GM19240 (cell line): ENCODE data around the gene ULBP1.
"Not testable (repeated sequence)": the region's sequence is repeated elsewhere in the genome, so short reads cannot be mapped to it uniquely, and the experiment has no call there.

ENCODE experiments used
- DNase-seq: peaks from one replicate; pipeline ENCODE4 v3.0.0; 2011; ENCODE audit warnings: low spot score; ENCODE audit not compliant: insufficient read length

The ULBP1 gene

GRCh38 chr6:149963462-149964307, at the start of gene ULBP1:
ULBP1 (plus strand) TSS chr6:149963943; CDS start chr6:149964050, 107 bp downstream.
- DNase-seq: no peak

DNA sequence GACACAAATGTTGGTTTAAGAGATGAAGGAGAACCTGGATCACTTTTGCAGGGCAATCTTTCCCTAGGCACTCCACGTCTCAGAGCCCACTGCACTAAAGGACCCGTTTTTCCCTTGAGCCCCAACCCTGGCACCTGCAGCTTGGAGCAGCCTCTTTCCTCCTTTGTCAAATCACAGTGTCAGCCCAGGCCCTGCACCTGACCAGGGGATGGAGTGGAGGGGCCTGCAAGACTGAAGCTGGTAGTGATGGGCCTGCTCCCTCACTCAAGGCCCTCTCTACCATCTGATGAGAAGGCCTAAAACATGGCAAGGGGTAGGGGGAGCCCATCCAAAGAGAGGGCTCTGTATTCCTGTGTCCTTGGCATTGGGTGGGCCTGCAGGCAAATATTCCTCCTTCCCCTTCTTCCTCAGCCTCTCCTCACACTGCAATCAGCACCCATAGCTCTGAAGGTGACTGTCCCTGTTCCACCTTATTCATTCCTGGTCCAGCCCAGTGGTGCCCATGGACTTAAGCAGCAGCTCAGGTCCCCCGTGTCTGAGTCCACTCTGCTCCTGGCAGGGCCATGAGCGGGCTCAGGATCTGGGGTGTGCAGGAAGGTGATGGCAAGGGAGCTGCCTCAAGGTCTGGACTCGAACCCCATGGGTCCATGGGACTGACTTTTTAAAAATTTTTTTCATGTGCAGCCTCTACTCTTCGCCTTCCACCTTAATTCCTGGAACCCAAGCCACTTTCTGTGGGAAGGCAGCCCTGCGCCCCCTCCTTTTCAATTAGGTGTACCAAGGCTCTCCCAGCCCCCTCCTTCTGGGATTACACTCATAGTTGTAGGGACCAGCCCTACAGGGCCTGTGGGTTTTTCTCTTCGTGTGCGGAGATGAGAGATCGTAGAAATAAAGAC, 47.5 kb upstream of the ULBP1 start:
- DNase-seq: no peak

- DNase-seq: no peak
Observed at GRCh38 chr6:149917679-149918078, 46.1 kb upstream of the ULBP1 start.

- no peak for DNase-seq
Observed at GRCh38 chr6:149918151-149918905, 45.4 kb upstream of the ULBP1 start.

GRCh38 chr6:149919126-149919833, 44.5 kb upstream of the ULBP1 start:
- not testable (repeated sequence) for DNase-seq

DNA sequence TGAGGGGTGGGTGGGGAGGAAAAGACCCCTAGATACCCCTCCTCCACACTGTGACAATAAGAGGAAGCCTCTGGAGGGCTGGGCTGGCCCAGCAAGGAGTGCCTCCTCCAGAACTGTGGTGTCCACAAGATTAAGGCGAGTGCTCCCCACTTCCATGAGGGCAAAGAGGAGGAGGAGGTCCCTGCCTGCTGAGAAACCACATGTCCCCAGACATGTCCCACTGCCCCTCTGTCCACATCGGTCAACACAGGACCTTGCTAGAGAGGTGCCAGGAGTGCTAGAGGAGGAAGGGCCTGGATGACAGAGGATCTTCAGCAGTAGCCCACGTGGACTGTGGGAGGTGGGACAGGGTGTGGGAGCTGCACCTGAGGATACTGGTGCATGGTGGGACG, 43.9 kb upstream of the ULBP1 start:
- no peak for DNase-seq

DNA sequence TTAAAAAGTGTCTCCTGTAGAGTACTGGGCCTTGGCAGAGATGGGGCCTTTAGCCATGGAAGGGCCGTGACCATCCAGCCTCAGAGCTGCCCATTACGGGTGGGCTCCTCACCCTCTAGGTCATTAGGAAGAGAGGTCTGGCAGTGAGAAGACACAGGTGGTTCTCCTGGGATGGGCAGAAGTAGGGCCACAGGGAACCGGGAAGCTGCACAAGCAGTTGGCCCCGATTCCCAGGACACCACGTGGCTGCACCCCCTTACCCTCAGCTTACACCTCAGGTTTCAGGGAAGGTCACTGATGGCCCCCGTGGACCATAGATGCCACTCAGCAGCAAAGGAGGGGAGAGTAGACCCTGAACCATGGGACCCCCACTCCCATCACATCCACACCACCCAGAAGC, 42.4 kb upstream of the ULBP1 start:
- no peak for DNase-seq

DNA sequence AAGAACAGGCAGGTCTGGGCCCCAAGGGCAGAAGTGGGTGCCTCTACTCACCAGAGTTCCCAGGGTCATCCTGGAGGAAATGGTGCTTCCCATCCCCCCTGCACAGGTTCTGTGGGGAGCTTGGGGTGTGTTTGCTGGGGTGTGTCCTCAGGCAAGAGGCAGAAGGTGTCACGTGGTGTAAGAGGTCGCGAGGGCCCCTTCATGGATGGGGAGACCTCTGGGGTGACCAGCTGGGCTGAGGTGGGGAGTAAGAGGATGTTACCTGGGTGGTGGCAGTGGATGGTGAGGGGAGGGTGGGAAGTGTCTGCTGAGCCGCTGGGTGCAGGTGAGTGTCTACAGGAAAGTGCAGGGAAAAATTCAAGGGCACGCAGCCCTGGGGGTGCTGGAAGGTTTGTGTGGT, 41.7 kb upstream of the ULBP1 start:
- DNase-seq: not testable (repeated sequence)

DNA sequence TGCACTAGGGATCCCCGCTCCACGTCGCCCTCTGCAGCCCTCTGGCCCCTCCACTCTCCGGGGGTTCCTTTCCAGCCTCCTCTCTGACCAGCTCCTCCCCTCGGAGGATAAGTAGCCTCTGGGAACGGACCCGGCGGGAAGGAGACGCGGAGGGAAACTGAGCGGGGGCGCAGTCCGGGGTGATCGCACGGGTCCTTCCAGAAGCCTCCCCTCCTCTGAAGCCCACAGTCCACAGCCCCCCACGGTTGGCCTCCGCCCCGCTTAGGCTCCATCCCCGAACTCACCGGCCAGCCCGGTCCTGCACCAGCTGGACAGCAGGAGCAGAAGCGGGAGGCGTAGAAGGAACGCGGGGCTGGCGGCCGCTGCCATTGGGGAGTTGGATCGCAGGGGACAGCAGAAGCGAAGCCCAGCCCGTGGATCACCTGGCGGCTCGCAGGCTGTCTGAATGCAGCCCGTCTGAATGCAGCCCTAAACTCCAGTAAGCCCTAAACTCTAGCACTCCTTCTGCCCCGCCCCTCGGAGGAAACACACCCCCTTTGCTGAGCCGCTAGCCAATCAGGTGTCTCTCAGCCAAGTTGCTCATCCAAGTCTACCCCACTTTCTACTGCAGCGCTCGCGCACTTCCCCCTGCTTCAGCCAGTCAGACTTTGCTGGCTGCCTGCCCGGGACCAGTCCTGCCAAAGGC, 41.0 kb upstream of the ULBP1 start, which contains the start of gene RAET1G:
Gene RAET1G (minus strand): TSS at position 480 of the 685 bp plus-strand sequence. CDS start 111 bp downstream, at position 369.
- DNase-seq: no peak

DNA sequence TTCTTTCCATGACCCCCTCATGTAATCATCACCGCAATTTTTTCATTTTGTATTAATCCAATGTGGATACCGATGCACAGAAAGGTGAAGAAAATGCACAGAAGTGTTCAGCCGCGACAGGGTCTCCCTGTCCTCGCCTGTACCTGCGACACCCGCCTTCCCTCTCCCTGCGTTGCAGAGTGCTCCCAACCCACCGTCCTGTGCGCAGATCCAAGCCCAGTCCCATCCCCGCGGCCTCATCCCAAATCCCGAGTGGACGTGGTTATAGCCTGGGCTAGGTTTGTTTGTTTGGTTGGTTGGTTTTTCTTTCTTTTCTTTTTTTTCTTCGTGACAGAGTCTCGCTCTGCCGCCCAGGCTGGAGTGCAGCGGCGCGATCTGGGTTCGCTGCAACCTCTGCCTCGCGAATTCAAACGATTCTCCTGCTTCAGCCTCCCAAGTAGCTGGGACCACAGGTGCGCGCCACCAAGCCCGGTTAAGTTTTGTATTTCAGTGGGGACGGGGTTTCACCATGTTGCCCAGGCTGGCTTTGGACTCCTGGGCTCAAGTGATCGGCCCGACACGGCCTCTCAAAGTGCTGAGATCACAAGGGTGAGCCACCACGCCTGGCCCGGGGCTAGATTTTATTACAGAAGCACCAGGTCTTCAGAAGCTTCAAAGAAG, 40.3 kb upstream of the ULBP1 start:
- DNase-seq: no peak

GRCh38 chr6:149924206-149924932, 39.4 kb upstream of the ULBP1 start:
- no peak for DNase-seq

DNA sequence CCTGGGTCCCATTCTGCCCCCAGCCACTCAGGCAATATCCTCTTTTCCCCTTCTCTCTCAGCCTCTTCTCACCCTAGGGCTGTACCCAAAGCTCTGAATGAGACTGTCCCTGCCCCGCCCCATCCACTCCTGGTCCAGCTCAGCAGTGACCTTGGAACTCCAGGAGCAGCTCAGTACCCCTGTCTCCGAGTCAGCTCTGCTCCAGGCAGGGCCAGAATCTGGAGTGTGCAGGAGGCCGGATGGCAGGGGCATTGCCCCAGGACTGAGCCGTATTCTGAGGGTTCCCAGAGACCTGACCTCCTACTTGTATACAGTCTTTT, 38.9 kb upstream of the ULBP1 start:
- no peak for DNase-seq

DNA sequence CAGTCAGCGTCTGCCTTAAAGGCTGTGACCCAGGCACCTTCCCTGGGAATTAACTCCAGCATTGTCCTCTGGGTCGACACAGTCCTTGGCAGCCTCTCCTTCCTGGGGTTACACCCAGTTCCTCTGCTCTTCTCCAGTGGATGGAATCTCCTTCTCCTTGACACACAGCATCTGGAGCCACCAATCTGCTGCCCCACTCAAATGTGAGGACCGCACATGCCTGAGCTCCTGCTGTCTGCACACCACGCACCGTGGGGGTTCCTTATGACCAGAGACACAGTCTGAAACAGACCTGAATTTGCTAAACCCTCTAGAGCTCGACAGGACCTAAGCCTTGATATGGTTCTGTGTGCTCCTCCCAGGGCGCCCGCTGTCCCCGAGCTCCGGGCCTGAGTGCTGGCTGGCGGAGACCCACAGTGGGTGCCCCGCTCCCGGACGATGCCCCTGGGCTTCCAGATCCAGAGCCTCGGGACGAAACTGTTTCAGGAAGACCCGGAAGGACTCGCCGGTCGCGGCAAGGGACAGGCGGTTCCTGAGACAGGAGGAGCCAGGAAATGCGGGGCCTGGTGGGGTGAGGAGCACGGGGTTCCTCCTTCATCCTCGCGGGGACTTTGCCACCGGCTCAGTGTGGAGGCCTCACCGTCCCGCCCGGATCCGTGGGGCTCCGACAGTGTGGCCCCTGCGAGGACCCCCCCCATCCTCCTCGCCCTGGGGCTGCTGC, 38.3 kb upstream of the ULBP1 start:
- no peak for DNase-seq

GRCh38 chr6:149925974-149926777, 37.6 kb upstream of the ULBP1 start:
- DNase-seq: no peak

GRCh38 chr6:149927025-149927424, 36.7 kb upstream of the ULBP1 start:
- DNase-seq: not testable (repeated sequence)

DNA sequence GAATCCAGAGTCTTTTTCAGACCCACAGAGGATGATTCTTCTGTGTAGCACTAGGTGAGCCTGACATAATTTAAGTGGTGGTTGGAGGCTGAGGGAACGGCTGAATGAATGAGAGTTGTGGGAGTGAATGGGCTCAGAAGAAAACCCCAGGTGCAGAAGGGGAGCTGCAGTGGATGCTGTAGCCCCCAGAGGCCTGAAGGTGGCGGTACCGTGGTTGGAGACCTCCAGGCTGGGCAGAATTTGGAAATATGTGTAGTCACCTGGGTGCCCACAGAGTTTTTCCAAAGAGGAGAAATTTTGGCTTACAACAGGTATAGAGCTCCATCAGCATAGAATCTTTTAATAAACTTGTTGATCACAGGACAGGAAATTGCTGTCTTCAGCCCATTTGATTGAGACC, 34.3 kb upstream of the ULBP1 start:
- no peak for DNase-seq

DNA sequence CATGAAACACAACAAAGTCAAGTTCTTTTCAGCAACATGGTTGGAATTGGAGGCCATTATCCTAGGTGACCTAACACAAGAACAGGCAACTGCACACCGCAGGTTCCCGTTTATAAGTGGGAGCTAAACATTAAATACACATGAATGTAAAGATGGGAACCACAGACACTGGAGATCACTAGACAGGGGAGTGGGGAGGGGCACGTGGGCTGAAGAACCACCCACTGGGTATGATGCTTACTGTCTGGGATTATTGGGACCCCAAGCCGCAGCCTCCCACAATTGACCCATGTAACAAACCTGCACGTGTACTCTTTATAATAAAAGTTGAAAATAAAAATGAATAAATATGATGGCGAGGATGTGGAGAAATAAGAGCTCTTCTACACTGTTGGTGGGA, 32.2 kb upstream of the ULBP1 start:
- DNase-seq: no peak

- no peak for DNase-seq
Observed at GRCh38 chr6:149933036-149933435, 30.7 kb upstream of the ULBP1 start.
